ENCODE results near the gene UPK2.
"Not testable (repeated sequence)": the region's sequence is repeated elsewhere in the genome, so short reads cannot be mapped to it uniquely, and the experiment has no call there.

UPK2 gene

DNA sequence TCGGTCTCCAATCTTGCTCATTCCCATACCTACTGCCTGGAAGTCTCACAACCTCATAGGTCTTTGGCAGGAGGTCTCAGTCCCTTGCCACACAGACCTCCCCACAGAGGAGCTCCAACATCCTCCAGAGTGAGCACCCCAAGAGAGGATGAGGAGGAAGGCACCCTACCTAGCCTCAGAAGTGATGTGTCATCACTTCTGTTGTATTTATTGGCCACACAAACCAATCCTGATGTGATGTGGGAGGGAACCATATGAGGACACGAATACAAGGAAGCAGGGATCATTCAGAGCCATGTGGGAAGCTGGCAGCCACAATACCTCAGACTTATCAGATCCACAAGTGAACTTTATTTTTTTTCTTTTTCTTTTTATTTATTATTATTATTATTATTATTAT, 9.0 kb upstream of the UPK2 start:
- ChIA-PET POLR2A (no interaction called here), CTCF (interaction anchor here (0.9 to 7.6 kb wide), 6 partner anchors 10 to 287 kb away, joined by 3 to 43 read pairs (median 8); partner anchors contain the start of genes BCL9L and UPK2)
- no peak overlapping the region for H3K4me3 ChIP-seq (ENCODE audit: low read depth, low read length)
- TF ChIP-seq, protein P1, sequence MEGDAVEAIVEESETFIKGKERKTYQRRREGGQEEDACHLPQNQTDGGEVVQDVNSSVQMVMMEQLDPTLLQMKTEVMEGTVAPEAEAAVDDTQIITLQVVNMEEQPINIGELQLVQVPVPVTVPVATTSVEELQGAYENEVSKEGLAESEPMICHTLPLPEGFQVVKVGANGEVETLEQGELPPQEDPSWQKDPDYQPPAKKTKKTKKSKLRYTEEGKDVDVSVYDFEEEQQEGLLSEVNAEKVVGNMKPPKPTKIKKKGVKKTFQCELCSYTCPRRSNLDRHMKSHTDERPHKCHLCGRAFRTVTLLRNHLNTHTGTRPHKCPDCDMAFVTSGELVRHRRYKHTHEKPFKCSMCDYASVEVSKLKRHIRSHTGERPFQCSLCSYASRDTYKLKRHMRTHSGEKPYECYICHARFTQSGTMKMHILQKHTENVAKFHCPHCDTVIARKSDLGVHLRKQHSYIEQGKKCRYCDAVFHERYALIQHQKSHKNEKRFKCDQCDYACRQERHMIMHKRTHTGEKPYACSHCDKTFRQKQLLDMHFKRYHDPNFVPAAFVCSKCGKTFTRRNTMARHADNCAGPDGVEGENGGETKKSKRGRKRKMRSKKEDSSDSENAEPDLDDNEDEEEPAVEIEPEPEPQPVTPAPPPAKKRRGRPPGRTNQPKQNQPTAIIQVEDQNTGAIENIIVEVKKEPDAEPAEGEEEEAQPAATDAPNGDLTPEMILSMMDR (IDR thresholded peaks at IDR 0.05; ENCODE audit: insufficient read depth, low read length, missing control alignments), result no peak
- DNase-seq (ENCODE audit: low read depth, low spot score), result no peak

DNA sequence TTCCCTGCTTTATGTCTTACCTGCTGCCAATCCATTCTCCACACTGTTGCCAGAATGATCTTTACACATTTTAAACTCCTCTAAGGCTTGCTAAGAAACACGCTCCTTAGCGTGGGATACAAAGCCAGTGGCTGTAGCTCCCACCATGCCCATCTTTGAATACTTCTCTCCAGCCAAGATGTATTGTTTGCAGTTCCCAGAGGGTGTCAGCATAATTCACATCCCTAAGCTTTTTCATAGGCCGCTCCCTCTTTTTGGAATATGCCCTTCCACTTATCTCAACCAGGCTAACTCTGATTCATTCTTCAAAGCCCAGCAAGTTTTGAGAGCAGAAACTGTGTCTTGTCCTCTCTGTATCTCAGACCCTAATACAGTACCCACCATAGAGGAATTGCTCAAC, 8.1 kb upstream of the UPK2 start:
- TF ChIP-seq, protein P1 (IDR thresholded peaks at IDR 0.05; ENCODE audit: insufficient read depth, low read length, missing control alignments), result no peak
- ChIA-PET POLR2A (no interaction called here), CTCF (interaction anchor here (0.9 to 7.6 kb wide), 4 partner anchors 9 to 259 kb away, joined by 3 to 43 read pairs (median 8); partner anchors contain the start of gene UPK2)
- DNase-seq (ENCODE audit: low read depth, low spot score), result no peak
- H3K4me3 ChIP-seq (ENCODE audit: low read depth, low read length), result no peak overlapping the region

DNA sequence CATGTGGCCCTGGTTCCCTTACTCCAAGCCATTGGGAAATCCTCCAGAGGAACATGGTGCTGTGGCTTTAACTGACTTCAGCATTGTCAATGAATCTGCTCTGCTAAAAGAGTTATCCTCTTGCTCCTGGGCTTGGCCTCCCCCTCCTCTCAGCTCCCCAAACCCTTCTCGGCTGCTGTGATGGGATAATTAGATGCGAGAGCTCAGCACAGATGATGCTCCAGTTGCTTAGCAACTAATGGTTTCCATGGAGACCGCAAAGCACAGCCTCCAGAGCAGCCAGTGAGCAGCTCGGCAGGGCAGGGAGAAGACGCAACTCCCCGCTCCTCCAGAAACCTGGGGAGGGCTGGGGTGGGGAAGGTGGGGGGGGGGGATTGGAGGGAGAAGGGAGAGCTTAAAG, 2.8 kb upstream of the UPK2 start:
- TF ChIP-seq, protein P1 (IDR thresholded peaks at IDR 0.05; ENCODE audit: insufficient read depth, low read length, missing control alignments), result no peak
- no peak for DNase-seq (ENCODE audit: low read depth, low spot score)
- POLR2A ChIA-PET, result no interaction called here
- CTCF ChIA-PET, result interaction anchor here (0.9 to 16.5 kb wide), 8 partner anchors 10 to 293 kb away, joined by 3 to 250 read pairs (median 6); no protein-coding TSS in a partner anchor
- no peak overlapping the region for H3K4me3 ChIP-seq (ENCODE audit: low read depth, low read length)

DNA sequence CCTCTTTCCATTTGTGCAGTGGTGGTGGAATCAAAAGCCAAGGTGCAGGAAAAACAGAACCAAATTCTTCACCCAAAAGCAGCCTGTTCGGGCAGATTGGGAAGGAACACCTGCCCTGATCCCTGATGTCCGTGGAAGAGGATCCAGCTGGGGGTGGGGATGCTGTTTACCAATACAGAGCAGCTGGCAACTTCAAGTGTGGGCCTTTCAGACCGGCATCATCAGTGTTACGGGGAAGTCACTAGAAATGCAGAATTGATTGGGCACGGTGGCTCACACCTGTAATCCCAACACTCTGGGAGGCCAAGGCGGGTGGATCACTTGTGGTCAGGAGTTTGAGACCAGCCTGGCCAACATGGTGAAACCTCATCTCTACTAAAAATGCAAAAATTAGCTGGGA, 2.1 kb upstream of the UPK2 start:
- CTCF ChIA-PET, result interaction anchor here (1.1 to 16.5 kb wide), 9 partner anchors 8 to 293 kb away, joined by 3 to 250 read pairs (median 6); no protein-coding TSS in a partner anchor
- DNase-seq (ENCODE audit: low read depth, low spot score); H3K4me3 ChIP-seq (ENCODE audit: low read depth, low read length); POLR2A ChIA-PET: not testable (repeated sequence)

DNA sequence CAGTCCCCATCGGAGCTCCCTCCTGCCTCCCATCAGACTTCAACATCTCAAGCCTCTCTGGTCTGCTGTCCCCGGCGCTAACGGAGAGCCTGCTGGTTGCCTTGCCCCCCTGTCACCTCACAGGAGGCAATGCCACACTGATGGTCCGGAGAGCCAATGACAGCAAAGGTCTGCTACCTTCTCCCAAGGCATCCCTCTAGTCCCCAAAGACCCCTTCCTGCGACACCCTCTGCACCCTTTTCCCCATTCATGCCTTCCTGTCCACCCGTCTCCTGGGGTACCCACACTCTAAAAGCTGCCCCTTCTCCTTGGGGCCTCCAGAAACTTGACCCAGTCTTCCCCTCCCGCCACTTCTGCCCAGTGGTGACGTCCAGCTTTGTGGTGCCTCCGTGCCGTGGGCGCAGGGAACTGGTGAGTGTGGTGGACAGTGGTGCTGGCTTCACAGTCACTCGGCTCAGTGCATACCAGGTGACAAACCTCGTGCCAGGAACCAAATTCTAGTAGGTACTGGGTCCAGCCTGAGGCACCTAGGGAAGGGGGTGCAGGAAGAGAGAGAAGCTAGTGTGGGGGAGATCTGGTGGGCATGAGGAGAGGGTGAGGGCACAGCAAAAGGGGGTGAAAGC, 860 bp downstream of the UPK2 start:
- TF ChIP-seq, protein P1 (IDR thresholded peaks at IDR 0.05; ENCODE audit: insufficient read depth, low read length, missing control alignments), result no peak
- no peak overlapping the region for H3K4me3 ChIP-seq (ENCODE audit: low read depth, low read length)
- no peak for DNase-seq (ENCODE audit: low read depth, low spot score)
- ChIA-PET CTCF (interaction anchor here (0.5 to 16.5 kb wide), 47 partner anchors 9 to 362 kb away, joined by 3 to 250 read pairs (median 4); partner anchors contain the start of gene DDX6), POLR2A (no interaction called here)

DNA sequence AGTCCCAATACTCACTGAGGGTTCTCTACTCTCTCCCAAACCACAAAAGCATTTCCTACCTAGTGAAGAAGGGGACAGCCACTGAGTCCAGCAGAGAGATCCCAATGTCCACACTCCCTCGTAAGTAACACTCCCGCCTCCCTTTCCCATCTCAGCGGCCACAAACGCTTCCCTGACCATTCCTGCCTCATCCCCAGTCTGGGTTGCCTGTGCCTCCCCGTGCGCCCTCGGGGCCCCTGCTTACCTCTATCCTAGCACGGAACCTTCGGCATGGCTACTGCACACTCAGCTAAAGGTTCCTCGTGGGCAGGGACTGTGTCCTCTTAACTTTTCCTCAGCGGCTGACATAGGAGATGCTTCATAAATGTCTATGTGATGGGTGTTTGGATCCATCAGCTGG, 1.5 kb downstream of the UPK2 start:
- H3K4me3 ChIP-seq (ENCODE audit: low read depth, low read length), result no peak overlapping the region
- CTCF ChIA-PET, result interaction anchor here (0.5 to 16.5 kb wide), 34 partner anchors 9 to 362 kb away, joined by 3 to 250 read pairs (median 5); partner anchors contain the start of gene DDX6
- no peak for DNase-seq (ENCODE audit: low read depth, low spot score)
- POLR2A ChIA-PET, result no interaction called here
- TF ChIP-seq, protein P1 (IDR thresholded peaks at IDR 0.05; ENCODE audit: insufficient read depth, low read length, missing control alignments), result no peak

Measured in AG04449 (cell line).